Neural cell (in vitro differentiated cells): ENCODE measurements around the gene DAD1. TPM values are rescaled to one million over a fixed set of nuclear protein-coding genes. Genes with fewer than 3 reads are reported as not detected.
A peak's percentile ranks its signal among the peaks of the same experiment; 100 is the strongest.

Experiments used
- H2AFZ ChIP-seq: fragments of 200-600, 300-800 bp; sonication (generic), shearing (Covaris generic); 2 replicates; pipeline ENCODE4 v1.6.0; 2014; ENCODE audit warnings: low read depth, mild to moderate bottlenecking, antibody characterized with exemption, low read length, moderate library complexity
- H3F3A ChIP-seq: fragments of 200-600 bp; shearing (Covaris generic); 2 replicates; pipeline ENCODE4 v1.6.1; 2016; ENCODE audit warnings: mild to moderate bottlenecking, moderate library complexity, mixed read lengths, antibody characterized with exemption, low read length; ENCODE audit not compliant: insufficient read depth, poor library complexity, severe bottlenecking
- H3K27ac ChIP-seq: fragments of 200-600, 300-800 bp; sonication (generic), shearing (Covaris generic); 2 replicates; pipeline ENCODE4 v1.5.1; 2014; ENCODE audit warnings: mild to moderate bottlenecking, low read length, moderate library complexity
- H3K27me3 ChIP-seq: fragments of 300-800, 200-600 bp; sonication (generic), shearing (Covaris generic); 2 replicates; pipeline ENCODE4 v1.6.0; 2014; ENCODE audit warnings: mild to moderate bottlenecking, low read depth, low read length, moderate library complexity; ENCODE audit not compliant: insufficient read depth
- H3K36me3 ChIP-seq: fragments of 300-800, 200-600 bp; sonication (generic), shearing (Covaris generic); 2 replicates; pipeline ENCODE4 v1.5.1; 2014; ENCODE audit warnings: mild to moderate bottlenecking, antibody characterized with exemption, low read length, moderate library complexity; ENCODE audit not compliant: insufficient read depth
- H3K4me2 ChIP-seq: fragments of 300-800, 200-600 bp; sonication (generic), shearing (Covaris generic); 2 replicates; pipeline ENCODE4 v1.6.0; 2014; ENCODE audit warnings: mild to moderate bottlenecking, low read length
- H3K4me3 ChIP-seq: fragments of 300-800, 200-600 bp; sonication (generic), shearing (Covaris generic); 2 replicates; pipeline ENCODE4 v1.5.1; 2014; ENCODE audit warnings: mild to moderate bottlenecking, low read length, moderate library complexity
- H3K79me2 ChIP-seq: fragments of 200-600 bp; shearing (Covaris generic); replicated peaks from 2 replicates; pipeline ENCODE4 v1.6.0; 2014; ENCODE audit warnings: mild to moderate bottlenecking, low read length, moderate library complexity; ENCODE audit not compliant: insufficient read depth
- H3K9ac ChIP-seq: fragments of 300-800, 200-600 bp; sonication (generic), shearing (Covaris generic); 2 replicates; pipeline ENCODE4 v1.6.1; 2016; ENCODE audit warnings: mild to moderate bottlenecking, low read length, mixed read lengths
- H3K9me2 ChIP-seq: fragments of 200-600 bp; shearing (Covaris generic); 2 replicates; pipeline ENCODE4 v1.6.1; 2016; ENCODE audit warnings: mild to moderate bottlenecking, low read length, mixed read lengths; ENCODE audit not compliant: insufficient read depth
- H3K9me3 ChIP-seq: fragments of 200-600, 300-800 bp; sonication (generic), shearing (Covaris generic); 2 replicates; pipeline ENCODE4 v1.6.1; 2016; ENCODE audit warnings: mild to moderate bottlenecking, mixed run types, low read length, moderate library complexity, mixed read lengths
- H4K20me1 ChIP-seq: fragments of 200-600 bp; shearing (Covaris generic); 2 replicates; pipeline ENCODE4 v1.6.1; 2016; ENCODE audit warnings: mild to moderate bottlenecking, mixed run types; ENCODE audit not compliant: insufficient read depth
- CTCF ChIP-seq: fragments of 450-650 bp; IDR thresholded peaks from 2 replicates; pipeline ENCODE4 v1.5.1; 2014; ENCODE audit warnings: antibody characterized with exemption, mild to moderate bottlenecking, moderate library complexity; ENCODE audit not compliant: poor library complexity, severe bottlenecking
- EP300 ChIP-seq: fragments of 450-650 bp; conservative IDR thresholded peaks from 2 replicates; pipeline ENCODE4 v1.6.1; 2014; ENCODE audit warnings: antibody characterized with exemption, mild to moderate bottlenecking, moderate library complexity; ENCODE audit not compliant: poor library complexity, severe bottlenecking
- EZH2 ChIP-seq: fragments of 200-600, 300-800 bp; shearing (Covaris generic), sonication (generic); IDR thresholded peaks from 2 replicates; pipeline ENCODE4 v1.6.1; 2014; ENCODE audit warnings: antibody characterized with exemption, low read length, borderline replicate concordance, mild to moderate bottlenecking; ENCODE audit not compliant: insufficient read depth, poor library complexity, severe bottlenecking
- MXI1 ChIP-seq: fragments of 450-650 bp; conservative IDR thresholded peaks from 2 replicates; pipeline ENCODE4 v1.6.1; 2014; ENCODE audit warnings: antibody characterized with exemption, mild to moderate bottlenecking; ENCODE audit not compliant: poor library complexity, severe bottlenecking
- POLR2AphosphoS5 ChIP-seq: IDR thresholded peaks from 2 replicates; pipeline ENCODE4 v1.6.1; 2012
- RAD21 ChIP-seq: fragments of 450-650 bp; conservative IDR thresholded peaks from 2 replicates; pipeline ENCODE4 v1.6.1; 2014; ENCODE audit warnings: antibody characterized with exemption, mild to moderate bottlenecking, moderate library complexity
- REST ChIP-seq: IDR thresholded peaks from 2 replicates; pipeline ENCODE4 v1.6.1; 2012; ENCODE audit warnings: borderline replicate concordance
- SMC3 ChIP-seq: fragments of 450-650 bp; conservative IDR thresholded peaks from 2 replicates; pipeline ENCODE4 v1.6.1; 2014; ENCODE audit warnings: antibody characterized with exemption, mild to moderate bottlenecking, moderate library complexity; ENCODE audit not compliant: poor library complexity
- TAF1 ChIP-seq: IDR thresholded peaks from 2 replicates; pipeline ENCODE4 v1.6.1; 2012; ENCODE audit warnings: low read depth
- polyA plus RNA-seq: library from polyadenylated mRNA; depleted of rRNA; stranded (reverse); fragments of >200 nt; gene quantifications from 2 replicates; pipeline ENCODE4 v1.2.3, GENCODE V29; 2014

The DAD1 gene
- polyA plus RNA-seq, 1 donor from 2014 or later, result 369 TPM

- peak overlapping the region; percentile 71 for H3K9ac ChIP-seq
Measured at GRCh38 chr14:22597771-22598098, 8.7 kb upstream of the DAD1 start.

GRCh38 chr14:22597265-22597664 is 8.2 kb upstream of the DAD1 start:
- Histone ChIP-seq H3K27ac (no peak overlapping the region), H3K9me3 (no peaks in the 10 kb centered on the region), H3K79me2 (peaks cover 3% of the 10 kb centered on the region), H3K4me2 (no peak overlapping the region), H4K20me1 (no peaks in the 10 kb centered on the region), H3K27me3 (peaks cover 2% of the 10 kb centered on the region), H3K4me3 (no peak overlapping the region), H3F3A (no peaks in the 10 kb centered on the region), H3K9ac (no peak overlapping the region), H3K36me3 (peaks cover 4% of the 10 kb centered on the region), H3K9me2 (no peaks in the 10 kb centered on the region), H2AFZ (no peak overlapping the region)
- TF ChIP-seq POLR2AphosphoS5 (no peak), MXI1 (no peak), EZH2 (no peak), CTCF (no peak), REST (no peak), SMC3 (no peak)

More at GRCh38 chr14:22597771-22598098, 8.7 kb upstream of the DAD1 start:
- H3K27ac ChIP-seq, result no peak overlapping the region
- peak overlapping the region; percentile 16 for H2AFZ ChIP-seq
- no peak for TF ChIP-seq SMC3
- TF ChIP-seq POLR2AphosphoS5, result no peak
- TF ChIP-seq REST, result no peak
- TF ChIP-seq RAD21, result no peak
- no peak for TF ChIP-seq CTCF
- TF ChIP-seq EP300, result no peak
- no peak for TF ChIP-seq TAF1
- no peak for TF ChIP-seq MXI1
- TF ChIP-seq EZH2, result no peak
- peaks cover 3% of the 10 kb centered on the region for H3K79me2 ChIP-seq
- no peaks in the 10 kb centered on the region for H3K9me2 ChIP-seq
- peak overlapping the region; percentile 87 for H3K4me3 ChIP-seq
- peak overlapping the region; percentile 66 for H3K4me2 ChIP-seq
- H4K20me1 ChIP-seq, result no peaks in the 10 kb centered on the region
- peaks cover 2% of the 10 kb centered on the region for H3K27me3 ChIP-seq
- no peaks in the 10 kb centered on the region for H3K9me3 ChIP-seq
- H3F3A ChIP-seq, result no peaks in the 10 kb centered on the region
- peaks cover 7% of the 10 kb centered on the region for H3K36me3 ChIP-seq
